ENCODE measurements around the gene FTO.
"Not testable (repeated sequence)": the region's sequence is repeated elsewhere in the genome, so short reads cannot be mapped to it uniquely, and the experiment has no call there.

The FTO gene

GRCh38 chr16:53821957-53822625 is 118.1 kb downstream of the FTO start:
- no peak for DNase-seq (ENCODE audit: low read depth in 2 of 3, low spot score in 1 of 3)

DNA sequence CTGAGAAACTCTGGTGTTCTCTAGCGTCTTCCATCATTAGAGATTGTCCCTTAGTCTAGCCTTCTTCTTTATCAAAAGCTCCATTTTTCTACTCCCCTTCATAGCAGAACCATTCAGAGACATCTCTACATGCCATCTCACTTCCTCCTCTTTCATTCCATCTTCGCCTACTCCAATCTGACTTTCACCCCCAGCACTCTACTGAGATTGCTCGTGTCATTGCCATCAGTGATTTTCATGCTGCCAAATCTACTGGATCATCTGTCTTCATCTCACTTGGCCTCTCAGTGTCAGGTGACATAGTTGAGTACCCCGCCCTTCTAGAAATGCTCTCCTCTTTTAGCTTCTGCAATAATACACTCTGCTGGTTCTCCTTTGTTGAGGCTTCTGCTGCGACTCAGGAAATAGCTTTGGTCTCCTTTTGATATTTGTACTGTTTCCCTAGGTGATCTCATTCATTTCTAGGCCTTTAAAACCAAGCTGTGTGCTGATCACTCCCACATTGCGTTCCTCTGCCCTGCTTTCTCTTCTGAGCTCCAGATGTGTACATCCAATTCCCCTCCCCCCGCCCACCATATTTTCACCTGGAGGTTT is 119.1 kb downstream of the FTO start:
- DNase-seq (ENCODE audit: low read depth in 2 of 3, low spot score in 1 of 3) = no peak

- no peak for DNase-seq (ENCODE audit: low read depth in 2 of 3, low spot score in 1 of 3)
Observed at GRCh38 chr16:53826658-53827057, 122.7 kb downstream of the FTO start.

GRCh38 chr16:53827741-53828140 is 123.8 kb downstream of the FTO start:
- DNase-seq (ENCODE audit: low read depth in 2 of 3, low spot score in 1 of 3) = no peak

DNA sequence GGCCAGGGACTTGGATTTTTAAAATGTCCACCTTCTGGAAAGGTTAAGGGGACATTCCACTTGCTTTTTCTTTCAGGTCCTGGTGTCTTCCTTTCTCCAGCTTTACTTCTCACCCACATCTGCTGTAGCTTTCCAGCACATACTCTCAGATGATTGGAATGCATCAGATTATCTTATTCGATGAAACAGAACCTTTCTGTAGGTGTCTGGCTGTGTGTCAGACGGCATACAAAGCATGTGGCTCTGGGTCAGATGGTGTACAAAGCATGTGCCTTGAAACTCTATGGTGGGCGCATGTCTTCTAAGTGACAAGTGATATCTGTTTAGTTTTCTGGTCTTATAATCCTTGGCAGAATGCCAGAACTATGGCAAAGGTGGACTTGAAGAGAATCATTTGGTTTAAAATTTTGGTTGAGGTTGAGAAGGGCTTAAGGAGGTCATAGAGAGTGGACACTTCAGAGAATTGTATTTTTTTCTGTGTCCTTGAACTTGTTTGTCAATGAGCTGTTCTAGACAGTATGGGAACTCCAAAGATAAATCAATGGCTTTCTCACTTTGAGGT is 125.3 kb downstream of the FTO start:
- DNase-seq (ENCODE audit: low read depth in 2 of 3, low spot score in 1 of 3) = no peak

DNA sequence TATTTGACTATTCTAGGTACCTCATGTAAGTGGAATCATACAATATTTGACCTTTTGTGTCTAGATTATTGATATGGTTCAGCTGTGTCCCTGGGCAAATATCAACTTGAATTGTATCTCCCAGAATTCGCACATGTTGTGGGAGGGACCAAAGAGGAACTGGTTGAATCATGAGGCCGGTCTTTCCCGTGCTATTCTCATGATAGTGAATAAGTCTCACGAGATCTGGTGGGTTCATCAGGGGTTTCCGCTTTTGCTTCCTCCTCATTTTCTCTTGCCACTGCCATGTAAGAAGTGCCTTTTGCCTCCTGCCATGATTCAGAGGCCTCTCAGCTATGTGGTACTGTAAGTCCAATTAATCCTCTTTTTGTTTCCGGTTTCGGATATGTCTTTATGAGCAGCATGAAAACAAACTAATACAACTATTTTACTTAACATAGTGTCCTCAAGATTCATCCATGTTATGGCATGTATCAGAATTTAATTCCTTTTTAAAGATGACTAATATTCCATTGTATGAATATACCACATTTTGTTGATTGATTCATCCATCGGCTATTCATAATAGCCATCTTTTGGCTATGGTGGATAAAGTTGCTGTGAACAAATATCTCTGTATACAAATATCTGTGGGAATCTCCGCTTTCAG is 129.1 kb downstream of the FTO start:
- DNase-seq (ENCODE audit: low read depth in 2 of 3, low spot score in 1 of 3) = no peak

DNA sequence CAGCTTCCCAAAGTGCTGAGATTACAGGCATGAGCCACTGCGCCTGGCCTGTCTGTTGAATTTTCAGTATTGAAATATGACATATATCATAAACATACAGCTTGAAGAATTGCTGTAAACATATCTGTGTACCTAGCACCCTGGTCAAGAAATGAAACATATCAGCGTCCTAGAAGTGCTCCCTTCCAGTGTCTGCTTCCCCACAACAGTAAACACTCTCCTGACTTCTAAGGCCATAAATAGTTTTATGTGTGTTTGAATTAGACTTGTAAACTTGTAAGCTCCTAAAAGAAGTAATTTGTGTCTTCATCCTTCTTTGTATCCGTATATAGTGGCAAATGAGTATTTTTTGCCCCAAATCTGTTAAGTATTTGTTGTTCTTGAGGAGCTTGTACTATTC is 132.2 kb downstream of the FTO start:
- DNase-seq (ENCODE audit: low read depth in 2 of 3, low spot score in 1 of 3) = no peak

GRCh38 chr16:53836680-53837079 is 132.7 kb downstream of the FTO start:
- DNase-seq (ENCODE audit: low read depth in 2 of 3, low spot score in 1 of 3) = no peak

GRCh38 chr16:53837426-53837825 is 133.5 kb downstream of the FTO start:
- no peak for DNase-seq (ENCODE audit: low read depth in 2 of 3, low spot score in 1 of 3)

- no peak for DNase-seq (ENCODE audit: low read depth in 2 of 3, low spot score in 1 of 3)
Observed at GRCh38 chr16:53839150-53839549, 135.2 kb downstream of the FTO start.

DNA sequence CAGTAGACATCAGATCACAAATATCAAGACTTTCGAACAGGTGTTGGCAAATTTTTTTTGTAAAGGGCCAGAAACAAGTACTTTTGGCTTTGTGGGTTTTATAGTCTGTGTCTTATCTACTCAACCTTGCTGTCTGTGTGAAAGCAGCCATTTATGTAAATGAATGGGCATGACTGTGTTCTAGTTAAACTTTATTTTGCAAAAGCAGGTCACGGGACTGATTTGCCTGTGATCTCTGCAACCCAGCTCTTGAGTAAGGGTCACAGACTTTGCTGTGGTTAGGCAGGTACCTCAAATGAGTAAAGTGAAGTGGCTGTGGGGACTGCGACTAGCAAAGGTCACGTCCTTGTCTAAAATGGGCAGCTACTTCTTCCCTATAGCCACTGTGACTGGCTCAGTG is 136.5 kb downstream of the FTO start:
- DNase-seq (ENCODE audit: low read depth in 2 of 3, low spot score in 1 of 3) = no peak

- no peak for DNase-seq (ENCODE audit: low read depth in 2 of 3, low spot score in 1 of 3)
Observed at GRCh38 chr16:53841884-53842283, 137.9 kb downstream of the FTO start.

DNA sequence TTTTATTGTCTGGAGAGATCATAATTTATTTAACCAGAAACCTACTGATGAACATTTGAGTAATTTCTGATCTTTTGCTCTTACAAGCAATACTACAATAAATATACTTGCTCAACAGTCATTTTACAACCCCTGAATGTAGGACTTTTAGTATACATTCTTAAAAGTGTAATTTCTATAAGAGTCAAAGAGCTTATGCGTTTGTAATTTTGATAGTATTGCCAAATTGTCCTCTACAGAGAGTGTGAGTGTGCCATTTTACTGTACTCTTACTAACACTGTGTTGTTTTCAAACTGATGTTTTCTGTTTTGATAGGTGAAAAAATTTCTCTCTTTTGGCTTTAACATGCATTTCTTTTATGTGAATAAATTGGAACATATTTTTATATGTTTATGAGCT is 139.1 kb downstream of the FTO start:
- DNase-seq (ENCODE audit: low read depth in 2 of 3, low spot score in 1 of 3) = no peak

- DNase-seq (ENCODE audit: low read depth in 2 of 3, low spot score in 1 of 3) = no peak
Observed at GRCh38 chr16:53844804-53845203, 140.8 kb downstream of the FTO start.

GRCh38 chr16:53846549-53846948 is 142.6 kb downstream of the FTO start:
- not testable (repeated sequence) for DNase-seq (ENCODE audit: low read depth in 2 of 3, low spot score in 1 of 3)

DNA sequence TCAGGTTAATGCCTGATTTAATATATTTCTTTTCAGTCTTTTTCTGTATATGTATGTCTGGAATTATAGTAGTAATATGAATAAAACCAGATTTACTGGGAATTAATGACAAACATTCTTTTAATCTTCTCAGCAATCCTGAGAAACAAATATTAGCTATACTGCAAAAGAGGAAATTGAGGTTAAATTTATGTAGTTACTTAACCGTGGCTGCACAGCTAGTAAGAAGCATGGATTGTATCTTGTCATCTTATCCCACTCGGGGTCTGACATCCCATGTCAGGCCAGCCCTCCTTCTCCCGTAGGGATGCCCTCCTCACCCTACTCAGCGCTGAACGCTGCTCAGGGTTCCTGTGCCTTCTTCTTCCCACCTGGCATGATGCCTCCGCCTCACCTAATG is 143.0 kb downstream of the FTO start:
- DNase-seq (ENCODE audit: low read depth in 2 of 3, low spot score in 1 of 3) = no peak

DNA sequence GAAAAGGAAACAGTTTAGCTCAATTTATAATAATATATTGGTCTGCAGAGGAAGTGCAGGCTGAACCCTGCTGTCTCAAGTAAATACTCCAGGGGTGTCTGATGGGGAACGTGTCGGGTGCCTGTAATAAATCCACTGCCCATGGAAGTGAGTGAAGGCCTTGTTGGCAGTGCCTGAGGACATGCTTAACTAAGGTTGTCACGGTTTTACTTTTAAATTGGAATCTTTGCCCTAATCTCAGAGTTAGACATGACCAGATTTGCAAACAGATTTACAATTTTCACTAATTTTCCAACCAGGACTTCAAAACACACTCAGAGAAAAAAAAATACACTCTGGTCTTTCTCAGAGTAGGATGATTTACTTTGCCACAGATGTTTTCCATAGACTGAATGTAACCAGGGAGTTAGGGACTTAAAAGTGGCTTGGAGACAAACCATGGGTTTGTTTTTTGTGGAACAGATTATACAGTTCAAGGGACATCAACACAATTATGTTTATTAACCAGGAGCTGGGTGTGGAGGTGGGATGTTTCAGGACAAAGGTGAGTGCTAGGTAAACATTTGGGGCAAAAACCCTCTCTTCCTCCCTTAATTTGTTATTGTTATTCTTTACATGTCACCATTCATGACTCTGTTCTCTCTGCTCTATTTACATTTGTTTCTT is 144.5 kb downstream of the FTO start:
- DNase-seq (ENCODE audit: low read depth in 2 of 3, low spot score in 1 of 3) = no peak

DNA sequence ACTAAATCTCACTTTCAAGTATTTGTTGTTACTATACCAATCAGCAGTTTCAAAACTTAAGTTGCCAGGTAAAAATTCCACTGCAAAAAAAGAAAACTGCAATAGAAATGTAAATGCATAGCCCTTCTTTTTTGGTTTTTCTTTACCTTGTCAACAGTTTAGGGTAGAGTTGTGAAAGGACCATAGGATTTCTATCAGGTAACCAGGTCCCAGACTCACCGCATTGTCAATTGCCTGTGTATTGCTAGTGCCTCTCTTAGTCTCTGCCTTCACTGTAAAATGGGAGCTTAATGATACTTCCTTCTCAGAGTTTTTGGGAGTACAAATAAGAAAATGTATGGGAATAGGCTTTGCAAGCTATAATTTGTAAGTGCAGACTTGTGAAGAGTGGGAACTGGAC is 145.0 kb downstream of the FTO start:
- DNase-seq (ENCODE audit: low read depth in 2 of 3, low spot score in 1 of 3) = no peak

DNA sequence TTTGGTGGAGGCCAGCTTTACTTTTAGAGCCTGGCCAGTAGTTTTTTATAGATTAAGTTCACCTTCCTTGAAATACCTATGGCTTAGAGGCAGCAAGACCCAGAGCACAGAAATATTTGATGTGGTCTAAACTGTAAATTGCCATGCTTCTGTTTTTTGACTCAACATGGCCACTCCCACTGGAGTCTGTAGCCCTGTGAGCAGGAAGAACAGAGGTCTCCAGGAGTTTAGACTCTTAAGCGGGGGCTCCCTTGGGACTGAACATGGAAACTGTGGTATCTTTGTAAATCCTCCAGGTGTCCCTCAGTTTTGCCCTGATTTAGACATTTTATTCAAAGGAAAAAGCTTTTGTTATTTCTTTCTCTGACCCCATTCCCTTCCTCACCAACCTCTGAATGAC is 145.6 kb downstream of the FTO start:
- DNase-seq (ENCODE audit: low read depth in 2 of 3, low spot score in 1 of 3) = no peak

- DNase-seq (ENCODE audit: low read depth in 2 of 3, low spot score in 1 of 3) = no peak
Observed at GRCh38 chr16:53849994-53850393, 146.0 kb downstream of the FTO start.

DNA sequence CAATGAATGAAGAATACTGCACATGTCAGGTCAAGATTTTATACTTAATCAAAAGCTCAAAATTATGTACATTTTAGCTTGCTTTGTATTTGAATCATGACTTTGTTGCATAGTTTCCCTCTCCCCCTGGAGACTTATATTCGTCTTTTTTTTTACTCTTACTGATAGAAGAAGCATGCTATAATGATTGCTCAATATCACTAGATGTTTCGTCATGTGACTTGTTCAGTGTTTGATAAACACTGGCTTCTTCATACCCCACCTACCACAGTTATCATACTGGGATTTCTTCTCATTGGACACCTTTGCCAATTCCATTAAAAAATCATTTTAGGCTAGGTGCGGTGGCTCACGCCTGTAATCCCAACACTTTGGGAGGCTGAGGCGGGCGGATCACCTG is 148.7 kb downstream of the FTO start:
- DNase-seq (ENCODE audit: low read depth in 2 of 3, low spot score in 1 of 3) = no peak

DNA sequence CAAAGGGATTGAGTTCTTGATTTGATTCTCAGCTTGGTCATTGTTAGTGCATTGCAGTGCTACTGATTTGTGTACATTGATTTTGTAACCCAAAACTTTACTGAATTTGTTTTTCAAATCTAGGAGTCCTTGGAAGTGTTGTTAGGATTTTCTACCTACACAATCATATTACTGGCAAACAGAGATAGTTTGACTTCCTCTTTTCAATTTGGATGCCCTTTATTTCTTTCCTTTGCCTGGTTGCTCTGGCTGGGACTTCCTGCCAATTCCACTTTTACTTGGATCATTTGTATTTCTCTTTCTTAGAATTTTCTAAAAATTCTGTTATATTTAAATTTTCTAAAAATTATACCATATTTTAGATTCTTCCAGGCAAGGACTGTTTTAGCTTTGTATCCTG is 151.1 kb downstream of the FTO start:
- no peak for DNase-seq (ENCODE audit: low read depth in 2 of 3, low spot score in 1 of 3)
